GM23338 (cell line): ENCODE data around the gene ATP8A1. TPM values are rescaled to one million over a fixed set of nuclear protein-coding genes. Genes with fewer than 3 reads are reported as not detected.

Experiments
- ATAC-seq: fragments of 200-7000 bp; cut with Tn5 transposase; 3 replicates; pipeline ENCODE4 v1.9.1; 2020
- DNase-seq: peaks from one replicate; pipeline ENCODE4 v3.0.0-alpha.2; 2015; ENCODE audit warnings: low spot score
- H2AFZ ChIP-seq: fragments of 200-600 bp; sonication (generic); 2 replicates; pipeline ENCODE4 v1.8.0; 2016; ENCODE audit warnings: antibody characterized with exemption, mild to moderate bottlenecking, moderate library complexity
- H3F3A ChIP-seq: fragments of 200-600 bp; sonication (generic); replicated peaks from 2 replicates; pipeline ENCODE4 v1.8.0; 2017; ENCODE audit warnings: antibody characterized with exemption, mixed run types, low read depth
- H3K27ac ChIP-seq: fragments of 200-600 bp; sonication (generic); 2 replicates; pipeline ENCODE4 v1.6.1; 2016; ENCODE audit warnings: low read depth
- H3K27me3 ChIP-seq: fragments of 200-600 bp; sonication (generic); 2 replicates; pipeline ENCODE4 v1.8.0; 2016; ENCODE audit warnings: mild to moderate bottlenecking, mixed run types, moderate library complexity; ENCODE audit not compliant: insufficient read depth
- H3K36me3 ChIP-seq: fragments of 200-600 bp; sonication (generic); 2 replicates; pipeline ENCODE4 v1.8.0; 2016; ENCODE audit warnings: mild to moderate bottlenecking; ENCODE audit not compliant: insufficient read depth
- H3K4me1 ChIP-seq: fragments of 200-600 bp; sonication (generic); 2 replicates; pipeline ENCODE4 v1.8.0; 2016; ENCODE audit warnings: mild to moderate bottlenecking, moderate library complexity; ENCODE audit not compliant: insufficient read depth
- H3K4me2 ChIP-seq: fragments of 200-600 bp; sonication (generic); 2 replicates; pipeline ENCODE4 v1.7.1; 2017; ENCODE audit warnings: mixed run types
- H3K4me3 ChIP-seq: fragments of 200-600 bp; sonication (generic); 2 replicates; pipeline ENCODE4 v1.6.1; 2016; ENCODE audit warnings: mixed run types
- H3K79me2 ChIP-seq: fragments of 200-600 bp; sonication (generic); replicated peaks from 2 replicates; pipeline ENCODE4 v1.8.0; 2017; ENCODE audit warnings: mild to moderate bottlenecking; ENCODE audit not compliant: insufficient read depth
- H3K9me2 ChIP-seq: fragments of 200-600 bp; sonication (generic); 2 replicates; pipeline ENCODE4 v1.8.0; 2017; ENCODE audit not compliant: insufficient read depth
- H4K20me1 ChIP-seq: fragments of 200-600 bp; sonication (generic); replicated peaks from 2 replicates; pipeline ENCODE4 v1.8.0; 2017; ENCODE audit warnings: mild to moderate bottlenecking; ENCODE audit not compliant: insufficient read depth
- H3K27ac Mint-ChIP-seq: 2 replicates; pipeline ENCODE4 v1.8.0; 2020; ENCODE audit warnings: inconsistent platforms, mild to moderate bottlenecking, moderate library complexity, mixed read lengths
- H3K27me3 Mint-ChIP-seq: 3 replicates; pipeline ENCODE4 v1.8.0; 2022; ENCODE audit warnings: low read depth, mild to moderate bottlenecking, moderate library complexity, mixed read lengths, inconsistent platforms; ENCODE audit not compliant: insufficient read depth, poor library complexity
- H3K36me3 Mint-ChIP-seq: 3 replicates; pipeline ENCODE4 v1.8.0; 2021; ENCODE audit warnings: low read depth, mild to moderate bottlenecking, inconsistent platforms, moderate library complexity, mixed read lengths
- H3K4me1 Mint-ChIP-seq: 3 replicates; pipeline ENCODE4 v1.8.0; 2020; ENCODE audit warnings: mild to moderate bottlenecking, inconsistent platforms, mixed read lengths
- H3K4me3 Mint-ChIP-seq: 3 replicates; pipeline ENCODE4 v1.8.0; 2021; ENCODE audit warnings: moderate library complexity, mild to moderate bottlenecking, inconsistent platforms, mixed read lengths
- H3K9me3 Mint-ChIP-seq: 3 replicates; pipeline ENCODE4 v1.8.0; 2020; ENCODE audit warnings: moderate library complexity, mild to moderate bottlenecking, inconsistent platforms, mixed read lengths
- CREB1 ChIP-seq: fragments of 250-450 bp; sonication (Bioruptor Pico); IDR thresholded peaks from 2 replicates; pipeline ENCODE4 v1.5.0; 2020; ENCODE audit warnings: low read depth, mild to moderate bottlenecking, moderate library complexity
- CTCF ChIP-seq, 2 experiments: fragments of 200-600 bp in 1 of 2; sonication (generic) in 1 of 2; conservative IDR thresholded peaks; 2 replicates each; pipeline versions ENCODE4 v1.5.1 to v1.6.1; 2016 to 2017; ENCODE audit warnings: antibody characterized with exemption in 2 of 2, low read depth in 2 of 2, mild to moderate bottlenecking in 2 of 2, moderate library complexity in 1 of 2
- ETS1 ChIP-seq: IDR thresholded peaks from 2 replicates; pipeline ENCODE4 v1.6.1; 2016; ENCODE audit warnings: antibody characterized with exemption
- EZH2 ChIP-seq: fragments of 200-600 bp; sonication (generic); IDR thresholded peaks from one replicate; pipeline ENCODE4 v1.8.0; 2017; ENCODE audit warnings: antibody characterized with exemption, mild to moderate bottlenecking, low read depth; ENCODE audit not compliant: unreplicated experiment
- EZH2phosphoT487 ChIP-seq: fragments of 200-600 bp; sonication (generic); IDR thresholded peaks from one replicate; pipeline ENCODE4 v1.8.1; 2018; ENCODE audit warnings: antibody characterized with exemption; ENCODE audit not compliant: unreplicated experiment
- JUNB ChIP-seq: IDR thresholded peaks from one replicate; pipeline ENCODE4 v1.6.1; 2016; ENCODE audit warnings: antibody characterized with exemption; ENCODE audit not compliant: unreplicated experiment
- NANOG ChIP-seq: IDR thresholded peaks from 2 replicates; pipeline ENCODE4 v1.6.1; 2016; ENCODE audit warnings: antibody characterized with exemption, borderline replicate concordance
- POLR2AphosphoS5 ChIP-seq: IDR thresholded peaks from 2 replicates; pipeline ENCODE4 v1.6.1; 2016; ENCODE audit warnings: antibody characterized with exemption, low read depth
- REST ChIP-seq: IDR thresholded peaks from one replicate; pipeline ENCODE4 v1.6.1; 2018; ENCODE audit warnings: antibody characterized with exemption; ENCODE audit not compliant: unreplicated experiment
- STAT1 ChIP-seq: IDR thresholded peaks from one replicate; pipeline ENCODE4 v1.6.1; 2016; ENCODE audit warnings: antibody characterized with exemption; ENCODE audit not compliant: unreplicated experiment
- ZNF114 ChIP-seq: fragments of 250-450 bp; sonication (Bioruptor Pico); IDR thresholded peaks from 2 replicates; pipeline ENCODE4 v1.5.0; 2020; ENCODE audit warnings: mild to moderate bottlenecking, moderate library complexity
- ZNF331 ChIP-seq: fragments of 250-450 bp; sonication (Bioruptor Pico); IDR thresholded peaks from 2 replicates; pipeline ENCODE4 v1.5.0; 2020; ENCODE audit warnings: low read depth, mild to moderate bottlenecking, moderate library complexity
- ZNF462 ChIP-seq: fragments of 250-450 bp; sonication (Bioruptor Pico); IDR thresholded peaks from 2 replicates; pipeline ENCODE4 v1.5.0; 2020; ENCODE audit warnings: mild to moderate bottlenecking, moderate library complexity
- polyA plus RNA-seq: library from polyadenylated mRNA; unstranded; fragments of >200 nt; fragmentation: Nextera tagmentation; extraction: Ambion mirVana; gene quantifications from 2 replicates; pipeline ENCODE4 v1.2.1, GENCODE V29; 2016
- total RNA-seq: library from RNA; depleted of rRNA; stranded (reverse); fragments of >200 nt; shearing (Covaris generic); gene quantifications from 2 replicates; pipeline ENCODE4 v1.2.3, GENCODE V29; 2014

ATP8A1 gene
- total and polyA plus RNA-seq, 2 experiments from 2014 or later = 6.8 to 66.3 TPM

GRCh38 chr4:42608551-42608950, 48.4 kb downstream of the ATP8A1 start:
- no peaks in the 10 kb centered on the region for H3K79me2 ChIP-seq
- H3K9me2 ChIP-seq = no peaks in the 10 kb centered on the region
- no peaks in the 10 kb centered on the region for H3F3A ChIP-seq
- peaks cover 10% of the 10 kb centered on the region for H3K4me1 Mint-ChIP-seq
- no peak for TF ChIP-seq ZNF331 (CRISPR knock-in tag)
- TF ChIP-seq CTCF (conservative IDR thresholded peaks at IDR 0.05; ENCODE audit: low read depth in 2 of 2) = no peak
- no peak for TF ChIP-seq CREB1 (CRISPR knock-in tag)
- no peak for TF ChIP-seq EZH2phosphoT487
- TF ChIP-seq ETS1 = no peak
- TF ChIP-seq ZNF114 (CRISPR knock-in tag) = no peak
- TF ChIP-seq REST = no peak
- no peak for TF ChIP-seq NANOG
- TF ChIP-seq EZH2 = no peak
- TF ChIP-seq STAT1 = no peak
- TF ChIP-seq POLR2AphosphoS5 = no peak
- no peak for TF ChIP-seq ZNF462 (CRISPR knock-in tag)
- no peak for TF ChIP-seq JUNB
- H3K4me3 Mint-ChIP-seq = no peak overlapping the region
- no peaks in the 10 kb centered on the region; the same call in 2 of the 3 replicates for H3K9me3 Mint-ChIP-seq
- H2AFZ ChIP-seq = no peak overlapping the region
- no peaks in the 10 kb centered on the region for H3K27me3 Mint-ChIP-seq
- ATAC-seq = no peak
- H3K36me3 ChIP-seq = no peaks in the 10 kb centered on the region; the same call in 1 of the 2 replicates
- no peaks in the 10 kb centered on the region; the same call in 2 of the 3 replicates for H3K36me3 Mint-ChIP-seq
- no peak overlapping the region for H3K4me3 ChIP-seq
- no peak for DNase-seq
- no peak overlapping the region for H3K4me2 ChIP-seq
- H3K4me1 ChIP-seq = no peaks in the 10 kb centered on the region
- H3K27ac ChIP-seq = no peak overlapping the region
- H3K27ac Mint-ChIP-seq = no peak overlapping the region
- H3K27me3 ChIP-seq = no peaks in the 10 kb centered on the region
- no peaks in the 10 kb centered on the region for H4K20me1 ChIP-seq
